ENCODE data around the gene S100A14.
"Not testable (repeated sequence)": the region's sequence is repeated elsewhere in the genome, so short reads cannot be mapped to it uniquely, and the experiment has no call there.

S100A14 gene

DNA sequence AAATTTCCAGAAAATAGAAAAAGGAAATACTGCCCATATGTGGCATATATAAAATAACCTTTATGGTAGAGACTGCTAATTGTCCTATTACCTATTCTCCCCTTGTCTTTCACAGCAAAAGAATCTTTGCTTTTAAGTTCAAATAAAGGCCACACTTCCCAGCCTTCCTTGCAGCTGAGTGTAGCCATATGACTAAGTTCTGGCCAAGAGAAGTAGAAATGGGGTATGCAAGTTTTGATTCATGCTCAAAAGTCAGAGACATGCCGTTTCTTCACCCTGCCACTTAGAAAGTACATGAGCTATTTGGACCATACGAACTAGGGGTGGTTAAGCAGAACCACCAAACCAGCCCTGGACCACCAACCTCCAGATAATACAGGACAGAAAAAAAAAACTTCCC is 32.1 kb downstream of the S100A14 start:
- DNase-seq = no peak

DNA sequence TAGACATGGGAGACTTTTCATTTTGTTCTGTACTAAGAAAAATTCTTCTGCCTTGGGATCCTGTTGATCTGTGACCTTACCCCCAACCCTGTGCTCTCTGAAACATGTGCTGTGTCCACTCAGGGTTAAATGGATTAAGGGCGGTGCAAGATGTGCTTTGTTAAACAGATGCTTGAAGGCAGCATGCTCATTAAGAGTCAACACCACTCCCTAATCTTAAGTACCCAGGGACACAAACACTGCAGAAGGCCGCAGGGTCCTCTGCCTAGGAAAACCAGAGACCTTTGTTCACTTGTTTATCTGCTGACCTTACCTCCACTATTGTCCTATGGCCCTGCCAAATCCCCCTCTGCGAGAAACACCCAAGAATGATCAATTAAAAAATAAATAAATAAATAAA is 32.6 kb downstream of the S100A14 start:
- not testable (repeated sequence) for DNase-seq

- not testable (repeated sequence) for DNase-seq
Measured at GRCh38 chr1:153582836-153583235, 33.3 kb downstream of the S100A14 start.

DNA sequence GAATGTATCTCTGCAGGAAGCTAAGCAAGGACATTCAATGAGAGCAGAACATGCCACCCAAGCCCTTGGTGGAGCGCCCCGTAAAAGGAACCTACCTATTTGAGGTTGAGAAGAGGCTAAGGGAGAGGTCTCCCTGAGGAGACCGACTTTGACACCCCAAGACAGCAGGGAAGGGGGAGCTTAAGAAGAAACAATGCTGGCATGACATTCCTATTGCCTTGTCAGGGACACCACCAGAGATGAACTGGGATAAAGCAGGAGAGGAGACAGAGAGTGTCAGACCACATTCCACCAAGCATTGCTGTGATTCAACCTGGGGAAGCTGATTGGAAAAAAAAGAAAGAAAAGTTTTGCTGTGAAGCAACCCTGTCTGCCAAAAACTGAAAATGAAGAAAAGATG is 37.2 kb downstream of the S100A14 start:
- no peak for DNase-seq

DNA sequence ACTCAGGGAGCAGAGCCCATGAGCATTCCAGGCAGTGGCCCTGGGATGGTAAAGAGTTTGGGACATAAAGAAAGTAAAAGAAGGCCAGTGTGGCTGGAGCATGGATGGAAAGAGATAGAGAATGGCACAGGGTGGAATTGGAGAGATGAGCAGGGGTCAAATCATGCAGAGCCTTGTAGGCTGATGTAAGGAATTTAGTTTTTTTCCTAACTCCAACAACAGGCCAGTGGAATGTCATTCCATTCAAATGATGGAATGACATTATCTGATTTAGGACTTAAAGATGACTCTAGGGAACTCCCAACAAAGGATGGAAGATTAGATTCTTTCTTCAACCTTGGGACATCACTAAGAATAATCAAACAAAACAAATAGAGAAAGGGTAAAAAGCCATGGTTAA is 37.6 kb downstream of the S100A14 start:
- no peak for DNase-seq

GRCh38 chr1:153577624-153578051 is 38.5 kb downstream of the S100A14 start:
- DNase-seq = peak; percentile 50

DNA sequence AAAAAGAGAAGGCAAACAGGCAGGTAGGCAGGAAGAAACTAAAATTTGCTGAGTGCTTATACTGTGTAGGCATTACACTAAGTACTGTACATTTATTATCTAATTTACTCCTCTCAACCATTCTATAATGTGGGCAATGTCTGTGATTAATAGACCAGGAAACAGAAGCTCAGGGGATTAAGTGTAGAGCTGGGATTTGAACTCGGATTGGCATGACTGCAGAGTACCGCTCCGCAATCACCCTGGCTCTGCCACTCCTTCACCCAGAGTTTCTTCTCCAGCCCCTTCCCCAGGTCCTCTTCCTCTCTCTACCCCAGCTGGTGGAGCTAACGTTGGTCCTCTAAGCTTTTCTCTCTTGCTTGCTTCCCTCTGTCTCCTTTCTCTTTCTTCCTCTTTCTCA is 39.0 kb downstream of the S100A14 start:
- DNase-seq = no peak

DNA sequence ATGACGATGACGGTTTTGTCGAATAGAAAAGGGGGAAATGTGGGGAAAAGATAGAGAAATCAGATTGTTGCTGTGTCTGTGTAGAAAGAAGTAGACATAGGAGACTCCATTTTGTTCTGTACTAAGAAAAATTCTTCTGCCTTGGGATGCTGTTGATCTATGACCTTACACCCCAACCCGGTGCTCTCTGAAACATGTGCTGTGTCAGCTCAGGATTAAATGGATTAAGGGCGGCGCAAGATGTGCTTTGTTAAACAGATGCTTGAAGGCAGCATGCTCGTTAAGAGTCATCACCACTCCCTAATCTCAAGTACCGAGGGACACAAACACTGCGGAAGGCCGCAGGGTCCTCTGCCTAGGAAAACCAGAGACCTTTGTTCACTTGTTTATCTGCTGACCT is 40.6 kb downstream of the S100A14 start:
- not testable (repeated sequence) for DNase-seq

GRCh38 chr1:153575081-153575491 is 41.0 kb downstream of the S100A14 start:
- DNase-seq = not testable (repeated sequence)

GRCh38 chr1:153573351-153573750 is 42.8 kb downstream of the S100A14 start:
- DNase-seq = peak; percentile 52

DNA sequence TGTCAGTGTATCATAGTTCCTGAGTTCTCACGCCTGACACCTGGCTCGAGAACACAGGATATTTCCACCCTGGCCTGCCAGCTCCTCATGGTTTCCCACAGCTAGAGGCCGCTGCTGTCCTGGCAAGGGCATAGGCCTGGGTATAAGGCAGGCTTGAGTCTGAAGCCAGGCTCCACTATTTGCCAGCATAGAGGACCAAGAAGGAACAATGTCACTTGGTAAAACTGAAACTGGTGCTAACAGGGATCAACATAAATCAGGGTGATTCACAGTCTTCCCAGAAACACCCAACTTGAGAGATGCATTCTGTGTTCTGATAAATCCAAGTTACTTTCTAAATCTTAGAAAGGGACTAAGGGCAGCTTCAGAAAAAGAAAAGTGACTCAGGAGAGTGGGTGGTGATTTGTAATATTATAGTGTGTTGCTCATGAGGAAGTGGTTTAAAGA is 43.5 kb downstream of the S100A14 start:
- DNase-seq = peak; percentile 90

- no peak for DNase-seq
Measured at GRCh38 chr1:153571706-153572105, 44.4 kb downstream of the S100A14 start.

DNA sequence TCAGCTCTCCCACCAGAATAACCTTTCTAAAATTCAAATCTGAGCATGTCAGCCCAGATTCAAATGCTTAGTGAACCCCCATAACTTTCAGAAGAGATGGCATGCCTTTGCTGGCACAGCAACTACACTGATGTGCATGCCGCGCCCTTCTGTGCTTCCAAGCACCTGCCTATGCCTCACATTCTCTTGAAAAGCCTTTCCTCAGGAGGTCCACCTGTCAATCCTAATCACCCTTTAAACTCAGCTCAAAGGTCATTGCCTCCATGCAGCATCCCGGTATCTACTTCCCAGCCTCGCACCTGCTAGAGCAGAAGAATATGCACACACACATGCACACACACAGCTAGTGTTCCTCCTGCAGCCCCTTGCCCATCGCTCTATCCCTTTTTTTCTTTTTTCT is 45.3 kb downstream of the S100A14 start:
- DNase-seq = no peak

- no peak for DNase-seq
Measured at GRCh38 chr1:153569465-153569864, 46.7 kb downstream of the S100A14 start.

GRCh38 chr1:153568367-153569099 is 47.6 kb downstream of the S100A14 start:
- DNase-seq = peak; percentile 93

GRCh38 chr1:153567621-153568366 is 48.3 kb downstream of the S100A14 start:
- no peak for DNase-seq

GRCh38 chr1:153566414-153567371 is 49.4 kb downstream of the S100A14 start:
- peak; percentile 99 for DNase-seq

DNA sequence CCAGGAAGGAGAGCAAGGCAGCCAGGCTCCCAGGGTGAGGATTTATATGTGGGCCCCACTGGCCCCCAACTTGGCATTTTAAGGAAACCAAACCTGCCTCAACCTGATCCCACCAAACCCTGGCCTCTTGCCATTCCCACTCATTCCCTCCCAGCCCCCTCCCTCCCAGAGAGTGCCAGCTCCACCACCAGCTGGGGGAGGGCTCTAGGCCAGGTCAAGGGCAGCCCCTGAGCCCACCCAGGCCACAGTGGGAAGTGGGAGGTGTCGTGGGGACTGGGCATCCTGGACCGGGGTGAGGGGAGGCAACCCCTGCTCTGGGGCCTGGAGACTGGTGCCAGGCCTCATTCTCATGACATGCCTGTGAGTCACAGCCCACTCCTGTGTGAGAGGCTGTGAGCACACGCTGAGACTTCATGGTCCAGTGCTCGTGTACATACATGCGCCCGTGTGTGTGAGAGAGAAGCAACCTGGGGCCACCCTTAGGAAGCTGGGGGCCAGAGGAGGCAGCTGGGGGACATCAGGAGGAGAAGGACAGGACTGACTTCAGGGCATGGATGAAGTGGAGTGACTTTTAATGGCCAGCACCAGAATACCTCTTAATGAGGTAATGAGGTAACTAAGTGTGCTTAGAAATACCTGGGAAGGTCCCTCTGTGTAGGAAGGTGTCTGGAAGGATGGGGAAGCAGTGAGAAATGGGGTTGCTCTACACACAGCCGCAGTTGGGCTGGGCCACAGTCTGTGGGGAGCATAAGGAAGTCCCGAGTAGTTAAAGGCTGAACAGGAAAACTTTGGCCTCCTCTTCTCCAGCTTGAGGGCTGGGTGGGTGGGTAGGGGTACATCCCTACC is 50.4 kb downstream of the S100A14 start, which contains the start of gene S100A2:
Gene S100A2, minus strand, starts transcription at position 316 of the 846 bp plus-strand sequence. CDS start 1,967 bp downstream, outside the sequence.
- DNase-seq = peak; percentile 66
